HCT116 (cell line): Measurements from ENCODE around the gene SLX9. TPM values are rescaled to one million over a fixed set of nuclear protein-coding genes. Genes with fewer than 3 reads are reported as not detected.

Experiments used
- ATAC-seq: fragments of 200-7000 bp; cut with Tn5 transposase; 2 replicates; pipeline ENCODE4 v1.9.1; 2020; ENCODE audit warnings: mild to moderate bottlenecking, moderate library complexity
- BruUV-seq: library from RNA; stranded (reverse); fragments of 400-500 nt; replicated peaks from 2 replicates; lab custom pipeline; 2021; lab: Mats Ljungman, UMichigan
- CTCF ChIA-PET: fragments of 300-600 bp; sonication (Branson Sonifier 250); formaldehyde crosslinking; loops from one replicate; lab custom pipeline; 2021; ENCODE audit warnings: antibody characterized with exemption; lab: Charles Lee
- POLR2A ChIA-PET: fragments of 300-600, 350-600 bp; sonication (Branson Sonifier 250); formaldehyde crosslinking; loops from one replicate; lab custom pipeline; 2021; ENCODE audit warnings: antibody characterized with exemption; lab: Charles Lee
- RAD21 ChIA-PET, 2 experiments: fragments of 300-600 bp; sonication (Branson Sonifier 250); formaldehyde crosslinking; loops; one replicate each; lab custom pipeline; 2023; ENCODE audit warnings: low total read pairs in 2 of 2; ENCODE audit not compliant: uncharacterized antibody in 2 of 2, unreplicated experiment in 2 of 2, low non-redundant PET in 1 of 2; lab: Charles Lee
- DNase-seq: peaks from one replicate; pipeline ENCODE4 v3.0.0-alpha.2; 2010; ENCODE audit warnings: low read depth, low spot score
- H2AFZ ChIP-seq: fragments of 200-600 bp; shearing (Covaris generic), sonication (generic); 2 replicates; pipeline ENCODE4 v1.6.1; 2017; ENCODE audit warnings: low read depth, mixed run types, mixed read lengths, antibody characterized with exemption, low read length; ENCODE audit not compliant: poor library complexity, severe bottlenecking
- H3K27ac ChIP-seq: 2 replicates; pipeline ENCODE4 v1.5.1; 2012; ENCODE audit warnings: low read depth, low read length
- H3K27me3 ChIP-seq: fragments of 200-600 bp; sonication (generic); 2 replicates; pipeline ENCODE4 v1.6.1; 2016; ENCODE audit warnings: mixed run types, low read length, mixed read lengths; ENCODE audit not compliant: insufficient read depth
- H3K36me3 ChIP-seq, 2 experiments: fragments of 200-500 bp in 1 of 2; fragments of 200-600 bp in 1 of 2; sonication (Bioruptor generic) in 1 of 2; sonication (generic) in 1 of 2; 2 replicates each; pipeline versions ENCODE4 v1.5.1 to v1.6.1; 2014 to 2016; ENCODE audit warnings: low read length in 2 of 2, inconsistent platforms in 1 of 2, mixed read lengths in 1 of 2, mixed run types in 1 of 2; ENCODE audit not compliant: insufficient read depth in 2 of 2, control insufficient read depth in 1 of 2
- H3K4me1 ChIP-seq, 2 experiments: fragments of 200-600 bp in 1 of 2; sonication (generic) in 1 of 2; 2 replicates each; pipeline versions ENCODE4 v1.5.1 to v1.6.1; 2012 to 2017; ENCODE audit warnings: low read length in 2 of 2, inconsistent platforms in 1 of 2, mild to moderate bottlenecking in 1 of 2, mixed read lengths in 1 of 2, mixed run types in 1 of 2, moderate library complexity in 1 of 2; ENCODE audit not compliant: insufficient read depth in 2 of 2, control insufficient read depth in 1 of 2
- H3K4me2 ChIP-seq: fragments of 200-600 bp; sonication (generic); 2 replicates; pipeline ENCODE4 v1.6.1; 2017; ENCODE audit warnings: mixed run types, low read length, mixed read lengths
- H3K4me3 ChIP-seq, 2 experiments: fragments of 200-600 bp in 1 of 2; sonication (generic) in 1 of 2; replicated peaks in 1 of 2; 2 replicates each; pipeline ENCODE4 v1.5.1; 2011 to 2016; ENCODE audit warnings: low read length in 2 of 2, control low read depth in 1 of 2, low read depth in 1 of 2, mild to moderate bottlenecking in 1 of 2, mixed read lengths in 1 of 2, mixed run types in 1 of 2
- H3K79me2 ChIP-seq: fragments of 200-600 bp; sonication (generic); 2 replicates; pipeline ENCODE4 v1.6.1; 2017; ENCODE audit warnings: mild to moderate bottlenecking, mixed run types, low read length, moderate library complexity, mixed read lengths; ENCODE audit not compliant: insufficient read depth
- H3K9ac ChIP-seq: fragments of 200-600 bp; sonication (generic); 2 replicates; pipeline ENCODE4 v1.6.1; 2016; ENCODE audit warnings: low read length, mixed read lengths
- H3K9me2 ChIP-seq: fragments of 200-600 bp; sonication (generic), shearing (Covaris generic); 2 replicates; pipeline ENCODE4 v1.6.1; 2017; ENCODE audit warnings: mixed run types, mild to moderate bottlenecking, moderate library complexity; ENCODE audit not compliant: insufficient read depth
- H3K9me3 ChIP-seq, 2 experiments: fragments of 200-500 bp in 1 of 2; fragments of 200-600 bp in 1 of 2; sonication (Bioruptor generic) in 1 of 2; sonication (generic) in 1 of 2; 2 replicates each; pipeline ENCODE4 v1.6.1; 2014 to 2017; ENCODE audit warnings: low read length in 2 of 2, mixed read lengths in 2 of 2, inconsistent platforms in 1 of 2, low read depth in 1 of 2, mild to moderate bottlenecking in 1 of 2, mixed run types in 1 of 2, moderate library complexity in 1 of 2; ENCODE audit not compliant: control insufficient read depth in 1 of 2, insufficient read depth in 1 of 2
- H4K20me1 ChIP-seq: fragments of 200-600 bp; sonication (generic), shearing (Covaris generic); 2 replicates; pipeline ENCODE4 v1.6.1; 2017; ENCODE audit warnings: mixed run types, mild to moderate bottlenecking, moderate library complexity; ENCODE audit not compliant: insufficient read depth
- ATF3 ChIP-seq: IDR thresholded peaks from 2 replicates; pipeline ENCODE4 v1.6.1; 2012
- CBX3 ChIP-seq: IDR thresholded peaks from 2 replicates; pipeline ENCODE4 v1.6.1; 2012; ENCODE audit warnings: low read depth
- CTCF ChIP-seq, 3 experiments: fragments of 200-600 bp in 1 of 3; sonication (generic) in 1 of 3; IDR thresholded peaks in 2 of 3; conservative IDR thresholded peaks in 1 of 3; 2 replicates each; pipeline ENCODE4 v1.5.1; 2012 to 2017; ENCODE audit warnings: low read depth in 2 of 3, low read length in 2 of 3, antibody characterized with exemption in 1 of 3, borderline replicate concordance in 1 of 3, control low read depth in 1 of 3, mild to moderate bottlenecking in 1 of 3, mixed read lengths in 1 of 3, mixed run types in 1 of 3, moderate library complexity in 1 of 3; ENCODE audit not compliant: insufficient read depth in 1 of 3
- ELF1 ChIP-seq: IDR thresholded peaks from 2 replicates; pipeline ENCODE4 v1.6.1; 2012; ENCODE audit warnings: low read depth, borderline replicate concordance
- EZH2phosphoT487 ChIP-seq: fragments of 200-600 bp; IDR thresholded peaks from 2 replicates; pipeline ENCODE4 v1.6.1; 2018; ENCODE audit warnings: antibody characterized with exemption, borderline replicate concordance
- FOSL1 ChIP-seq: IDR thresholded peaks from 2 replicates; pipeline ENCODE4 v1.6.1; 2012; ENCODE audit warnings: low read depth
- JUND ChIP-seq: IDR thresholded peaks from 2 replicates; pipeline ENCODE4 v1.6.1; 2012
- RAD21 ChIP-seq: IDR thresholded peaks from 2 replicates; pipeline ENCODE4 v1.6.1; 2012; ENCODE audit warnings: low read depth, mild to moderate bottlenecking
- SIN3A ChIP-seq: IDR thresholded peaks from 2 replicates; pipeline ENCODE4 v1.6.1; 2012; ENCODE audit warnings: low read depth
- SP1 ChIP-seq: IDR thresholded peaks from 2 replicates; pipeline ENCODE4 v1.6.1; 2012; ENCODE audit warnings: low read depth
- TCF7L2 ChIP-seq: IDR thresholded peaks from 2 replicates; pipeline ENCODE4 v1.7.0; 2011; ENCODE audit warnings: borderline replicate concordance, inconsistent platforms; ENCODE audit not compliant: insufficient read depth, insufficient read length; ENCODE audit errors: extremely low read depth
- intact Hi-C: fragments of 100-400 bp; cut with micrococcal nuclease; formaldehyde crosslinking; loops from 2 replicates; pipeline ENCODE4 v1.10.0; 2022
- total RNA-seq: library from RNA; stranded (reverse); gene quantifications from one replicate; pipeline ENCODE4 v1.2.1, GENCODE V29; 2021; ENCODE audit not compliant: unreplicated experiment
- TF ChIP-seq, protein P1 (sequence below): IDR thresholded peaks from 2 replicates; pipeline ENCODE4 v1.6.1; 2012; ENCODE audit warnings: low read depth
- TF ChIP-seq, protein P2 (sequence below): IDR thresholded peaks from 2 replicates; pipeline ENCODE4 v1.6.1; 2011; ENCODE audit warnings: mild to moderate bottlenecking, low read length, moderate library complexity; ENCODE audit not compliant: insufficient replicate concordance; ENCODE audit errors: extremely low read depth

Gene SLX9
- total RNA-seq, 1 experiment from 2014 or later, result 61.9 TPM

GRCh38 chr21:44957047-44957831 is 17.4 kb downstream of the SLX9 start (continued):
- TF ChIP-seq, protein P1, sequence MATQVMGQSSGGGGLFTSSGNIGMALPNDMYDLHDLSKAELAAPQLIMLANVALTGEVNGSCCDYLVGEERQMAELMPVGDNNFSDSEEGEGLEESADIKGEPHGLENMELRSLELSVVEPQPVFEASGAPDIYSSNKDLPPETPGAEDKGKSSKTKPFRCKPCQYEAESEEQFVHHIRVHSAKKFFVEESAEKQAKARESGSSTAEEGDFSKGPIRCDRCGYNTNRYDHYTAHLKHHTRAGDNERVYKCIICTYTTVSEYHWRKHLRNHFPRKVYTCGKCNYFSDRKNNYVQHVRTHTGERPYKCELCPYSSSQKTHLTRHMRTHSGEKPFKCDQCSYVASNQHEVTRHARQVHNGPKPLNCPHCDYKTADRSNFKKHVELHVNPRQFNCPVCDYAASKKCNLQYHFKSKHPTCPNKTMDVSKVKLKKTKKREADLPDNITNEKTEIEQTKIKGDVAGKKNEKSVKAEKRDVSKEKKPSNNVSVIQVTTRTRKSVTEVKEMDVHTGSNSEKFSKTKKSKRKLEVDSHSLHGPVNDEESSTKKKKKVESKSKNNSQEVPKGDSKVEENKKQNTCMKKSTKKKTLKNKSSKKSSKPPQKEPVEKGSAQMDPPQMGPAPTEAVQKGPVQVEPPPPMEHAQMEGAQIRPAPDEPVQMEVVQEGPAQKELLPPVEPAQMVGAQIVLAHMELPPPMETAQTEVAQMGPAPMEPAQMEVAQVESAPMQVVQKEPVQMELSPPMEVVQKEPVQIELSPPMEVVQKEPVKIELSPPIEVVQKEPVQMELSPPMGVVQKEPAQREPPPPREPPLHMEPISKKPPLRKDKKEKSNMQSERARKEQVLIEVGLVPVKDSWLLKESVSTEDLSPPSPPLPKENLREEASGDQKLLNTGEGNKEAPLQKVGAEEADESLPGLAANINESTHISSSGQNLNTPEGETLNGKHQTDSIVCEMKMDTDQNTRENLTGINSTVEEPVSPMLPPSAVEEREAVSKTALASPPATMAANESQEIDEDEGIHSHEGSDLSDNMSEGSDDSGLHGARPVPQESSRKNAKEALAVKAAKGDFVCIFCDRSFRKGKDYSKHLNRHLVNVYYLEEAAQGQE, result no peak
- TF ChIP-seq, protein P2, sequence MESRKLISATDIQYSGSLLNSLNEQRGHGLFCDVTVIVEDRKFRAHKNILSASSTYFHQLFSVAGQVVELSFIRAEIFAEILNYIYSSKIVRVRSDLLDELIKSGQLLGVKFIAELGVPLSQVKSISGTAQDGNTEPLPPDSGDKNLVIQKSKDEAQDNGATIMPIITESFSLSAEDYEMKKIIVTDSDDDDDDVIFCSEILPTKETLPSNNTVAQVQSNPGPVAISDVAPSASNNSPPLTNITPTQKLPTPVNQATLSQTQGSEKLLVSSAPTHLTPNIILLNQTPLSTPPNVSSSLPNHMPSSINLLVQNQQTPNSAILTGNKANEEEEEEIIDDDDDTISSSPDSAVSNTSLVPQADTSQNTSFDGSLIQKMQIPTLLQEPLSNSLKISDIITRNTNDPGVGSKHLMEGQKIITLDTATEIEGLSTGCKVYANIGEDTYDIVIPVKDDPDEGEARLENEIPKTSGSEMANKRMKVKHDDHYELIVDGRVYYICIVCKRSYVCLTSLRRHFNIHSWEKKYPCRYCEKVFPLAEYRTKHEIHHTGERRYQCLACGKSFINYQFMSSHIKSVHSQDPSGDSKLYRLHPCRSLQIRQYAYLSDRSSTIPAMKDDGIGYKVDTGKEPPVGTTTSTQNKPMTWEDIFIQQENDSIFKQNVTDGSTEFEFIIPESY, result no peak
- TF ChIP-seq CBX3, result no peak
- TF ChIP-seq FOSL1, result no peak

GRCh38 chr21:44957901-44958451 is 18.1 kb downstream of the SLX9 start:
- intact Hi-C loops, result no loop called here
- Histone ChIP-seq H3K27ac (no peak overlapping the region), H3K4me3 (no peak overlapping the region), H3K27me3 (no peaks in the 10 kb centered on the region), H3K4me1 (no peaks in the 10 kb centered on the region), H3K9me3 (no peaks in the 10 kb centered on the region), H2AFZ (no peak overlapping the region), H3K4me2 (no peak overlapping the region), H3K9me2 (no peaks in the 10 kb centered on the region), H3K36me3 (peaks cover 9 to 37% of the 10 kb centered on the region in 2 experiments), H3K79me2 (peaks cover 85% of the 10 kb centered on the region), H3K9ac (no peak overlapping the region), H4K20me1 (no peaks in the 10 kb centered on the region)
- ATAC-seq (no peak), DNase-seq (no peak)
- no TSS peak for BruUV-seq
- ChIA-PET POLR2A (no interaction called here), RAD21 (no interaction called here), CTCF (interaction anchor here (1.1 kb wide), 1 partner anchor 10 kb away, joined by 3 read pairs; no protein-coding TSS in a partner anchor)
- TF ChIP-seq ELF1 (no peak), SP1 (no peak), ATF3 (no peak), RAD21 (no peak), SIN3A (no peak), CTCF (IDR thresholded peaks at IDR 0.05 in 2 of 3, conservative IDR thresholded peaks at IDR 0.05 in 1 of 3; ENCODE audit: borderline replicate concordance in 1 of 3, insufficient read depth in 1 of 3, low read depth in 2 of 3, low read length in 2 of 3) (no peak), TCF7L2 (no peak), EZH2phosphoT487 (no peak), JUND (no peak)
